22Rv1 (cell line): Measurements from ENCODE around the gene MYO7B.

ENCODE experiments used
- CTCF ChIP-seq: fragments of 450-650 bp; IDR thresholded peaks from 2 replicates; pipeline ENCODE4 v1.5.1; 2017; ENCODE audit warnings: mild to moderate bottlenecking
- ZFX ChIP-seq: fragments of 450-650 bp; IDR thresholded peaks from 2 replicates; pipeline ENCODE4 v1.6.1; 2017; ENCODE audit warnings: antibody characterized with exemption, borderline replicate concordance

GRCh38 chr2:127634066-127634617 is 98.7 kb downstream of the MYO7B start:
- TF ChIP-seq CTCF (no peak), ZFX (no peak)
